Measurements from ENCODE around the gene PPM1N.

Gene PPM1N

DNA sequence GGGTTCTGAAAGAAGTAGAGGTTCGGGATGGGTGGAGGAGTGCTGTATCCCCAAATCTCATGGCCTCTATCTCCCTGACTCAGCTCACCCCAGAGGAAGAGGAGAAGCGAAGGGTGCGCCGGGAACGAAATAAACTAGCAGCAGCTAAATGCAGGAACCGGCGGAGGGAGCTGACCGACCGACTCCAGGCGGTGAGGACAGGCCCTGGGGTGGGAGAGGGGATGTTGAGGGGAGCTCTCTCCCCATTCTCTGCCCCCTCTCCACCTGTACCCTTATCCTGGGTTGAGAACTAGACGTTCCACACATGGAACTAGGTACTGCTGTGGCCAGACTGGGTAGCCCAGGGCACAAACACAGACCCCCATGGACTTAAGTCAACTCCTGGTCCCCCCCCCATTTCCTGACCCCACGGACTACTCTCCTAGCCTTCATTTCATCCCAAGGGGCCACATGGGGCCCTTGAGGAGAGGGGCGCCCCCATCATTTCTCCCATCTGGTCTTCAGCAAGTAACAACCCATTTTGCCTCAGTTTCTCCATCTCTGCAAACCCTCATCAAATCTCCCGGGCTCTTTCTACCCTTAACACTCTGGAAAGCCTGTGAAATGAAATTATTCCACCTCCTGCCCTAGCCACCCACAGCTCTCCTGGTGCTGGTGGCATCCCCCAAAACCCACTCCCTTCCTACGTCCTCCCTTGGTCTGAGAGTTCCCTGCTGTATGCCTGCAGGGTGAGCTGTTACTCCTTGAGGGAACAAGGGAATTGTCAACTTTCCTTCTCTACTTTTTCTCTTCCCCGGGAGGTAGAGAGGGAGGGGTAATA lies 26.9 kb upstream of the PPM1N start:
- no peak for DNase-seq

DNA sequence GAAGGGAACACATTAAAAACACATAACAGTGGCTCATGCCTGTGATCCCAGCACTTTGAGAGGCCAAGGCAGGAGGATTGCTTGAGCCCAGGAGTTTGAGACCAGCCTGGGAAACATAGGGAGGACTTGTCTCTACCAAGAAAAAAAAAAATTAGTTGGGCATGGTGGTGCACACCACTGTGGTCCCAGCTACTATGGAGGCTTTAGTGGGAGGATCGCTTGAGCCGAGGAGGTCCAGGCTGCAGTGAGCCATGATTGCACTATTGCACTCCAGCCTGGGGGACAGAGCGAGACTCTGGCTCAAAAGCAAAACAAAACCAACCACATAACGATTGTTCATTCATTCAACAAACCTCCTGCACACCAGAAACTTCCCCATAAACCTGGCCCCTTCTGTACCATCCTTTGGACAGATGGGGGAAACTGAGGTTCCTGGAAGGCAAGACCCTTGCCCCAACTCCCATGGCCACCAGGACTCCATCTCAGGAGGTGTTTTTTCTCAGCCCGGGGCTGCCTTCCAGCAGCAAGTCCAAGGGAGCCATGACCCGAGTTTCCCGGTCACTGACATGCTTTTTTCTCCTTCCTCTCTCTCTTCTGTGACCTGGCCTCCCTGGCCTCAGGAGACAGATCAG lies 26.2 kb upstream of the PPM1N start:
- no peak for DNase-seq

GRCh38 chr19:45472563-45473366 lies 25.5 kb upstream of the PPM1N start:
- DNase-seq: no peak

DNA sequence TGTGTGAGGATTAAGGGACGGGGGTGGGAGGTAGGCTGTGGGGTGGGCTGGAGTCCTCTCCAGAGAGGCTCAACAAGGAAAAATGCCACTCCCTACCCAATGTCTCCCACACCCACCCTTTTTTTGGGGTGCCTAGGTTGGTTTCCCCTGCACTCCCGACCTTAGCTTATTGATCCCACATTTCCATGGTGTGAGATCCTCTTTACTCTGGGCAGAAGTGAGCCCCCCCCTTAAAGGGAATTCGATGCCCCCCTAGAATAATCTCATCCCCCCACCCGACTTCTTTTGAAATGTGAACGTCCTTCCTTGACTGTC lies 24.9 kb upstream of the PPM1N start:
- no peak for DNase-seq

DNA sequence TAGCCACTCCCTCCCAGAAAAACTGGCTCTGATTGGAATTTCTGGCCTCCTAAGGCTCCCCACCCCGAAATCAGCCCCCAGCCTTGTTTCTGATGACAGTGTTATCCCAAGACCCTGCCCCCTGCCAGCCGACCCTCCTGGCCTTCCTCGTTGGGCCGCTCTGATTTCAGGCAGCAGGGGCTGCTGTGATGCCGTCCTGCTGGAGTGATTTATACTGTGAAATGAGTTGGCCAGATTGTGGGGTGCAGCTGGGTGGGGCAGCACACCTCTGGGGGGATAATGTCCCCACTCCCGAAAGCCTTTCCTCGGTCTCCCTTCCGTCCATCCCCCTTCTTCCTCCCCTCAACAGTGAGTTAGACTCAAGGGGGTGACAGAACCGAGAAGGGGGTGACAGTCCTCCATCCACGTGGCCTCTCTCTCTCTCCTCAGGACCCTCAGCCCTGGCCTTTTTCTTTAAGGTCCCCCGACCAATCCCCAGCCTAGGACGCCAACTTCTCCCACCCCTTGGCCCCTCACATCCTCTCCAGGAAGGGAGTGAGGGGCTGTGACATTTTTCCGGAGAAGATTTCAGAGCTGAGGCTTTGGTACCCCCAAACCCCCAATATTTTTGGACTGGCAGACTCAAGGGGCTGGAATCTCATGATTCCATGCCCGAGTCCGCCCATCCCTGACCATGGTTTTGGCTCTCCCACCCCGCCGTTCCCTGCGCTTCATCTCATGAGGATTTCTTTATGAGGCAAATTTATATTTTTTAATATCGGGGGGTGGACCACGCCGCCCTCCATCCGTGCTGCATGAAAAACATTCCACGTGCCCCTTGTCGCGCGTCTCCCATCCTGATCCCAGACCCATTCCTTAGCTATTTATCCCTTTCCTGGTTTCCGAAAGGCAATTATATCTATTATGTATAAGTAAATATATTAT lies 24.3 kb upstream of the PPM1N start:
- DNase-seq: no peak

- DNase-seq: no peak
Measured at GRCh38 chr19:45474606-45475521, 23.4 kb upstream of the PPM1N start.

DNA sequence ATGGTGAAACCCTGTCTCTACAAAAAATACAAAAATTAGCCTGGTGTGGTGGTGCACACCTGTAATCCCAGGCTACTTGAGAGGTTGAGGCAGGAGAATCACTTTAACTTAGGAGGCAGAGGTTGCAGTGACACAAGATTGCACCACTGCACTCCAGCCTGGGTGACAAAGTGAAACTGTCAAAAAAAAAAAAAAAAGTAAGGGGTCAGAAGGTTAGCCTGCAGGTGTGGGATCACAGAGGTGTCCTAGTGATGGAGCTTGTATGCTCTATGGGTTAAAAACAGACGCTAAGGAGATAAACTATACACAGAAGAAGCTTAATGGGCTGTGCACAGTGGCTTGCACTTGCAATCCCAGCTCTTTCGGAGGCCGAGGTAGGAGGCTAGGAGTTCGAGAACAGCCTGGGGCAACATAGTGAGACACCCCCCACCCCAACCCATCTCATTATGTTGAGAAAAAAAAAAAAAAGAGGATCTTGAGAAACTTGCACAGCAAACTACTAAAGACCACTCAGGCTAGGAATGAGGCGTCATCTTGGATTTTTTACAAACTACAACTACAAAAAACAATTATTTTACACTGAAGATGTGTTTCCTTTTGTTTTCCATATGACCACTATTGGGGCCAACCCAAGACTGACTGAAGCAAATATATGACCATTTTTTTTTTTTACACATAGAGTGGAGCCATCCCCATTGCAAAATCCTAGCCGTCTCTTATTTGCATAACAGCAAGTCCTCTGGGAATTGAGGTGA lies 22.5 kb upstream of the PPM1N start:
- DNase-seq: no peak

DNA sequence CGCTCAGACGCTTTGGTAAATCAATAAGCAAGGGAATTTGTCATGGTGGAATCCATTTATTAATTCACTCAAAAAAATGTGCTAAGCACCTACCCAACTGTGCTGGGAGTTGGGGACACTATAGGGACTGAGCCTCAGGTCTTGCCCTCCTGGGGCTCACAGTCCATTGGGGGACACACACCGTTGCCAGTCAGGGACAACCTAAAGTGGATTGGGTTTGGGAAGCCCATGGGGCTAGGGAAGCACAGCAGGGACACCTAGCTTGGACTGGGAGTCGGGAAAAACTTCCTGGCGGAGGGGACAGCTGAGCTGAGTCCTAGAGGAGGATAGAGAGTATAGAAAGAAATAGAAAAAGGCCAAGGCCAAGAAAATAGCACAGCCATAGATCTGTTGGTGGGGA lies 21.9 kb upstream of the PPM1N start:
- no peak for DNase-seq

DNA sequence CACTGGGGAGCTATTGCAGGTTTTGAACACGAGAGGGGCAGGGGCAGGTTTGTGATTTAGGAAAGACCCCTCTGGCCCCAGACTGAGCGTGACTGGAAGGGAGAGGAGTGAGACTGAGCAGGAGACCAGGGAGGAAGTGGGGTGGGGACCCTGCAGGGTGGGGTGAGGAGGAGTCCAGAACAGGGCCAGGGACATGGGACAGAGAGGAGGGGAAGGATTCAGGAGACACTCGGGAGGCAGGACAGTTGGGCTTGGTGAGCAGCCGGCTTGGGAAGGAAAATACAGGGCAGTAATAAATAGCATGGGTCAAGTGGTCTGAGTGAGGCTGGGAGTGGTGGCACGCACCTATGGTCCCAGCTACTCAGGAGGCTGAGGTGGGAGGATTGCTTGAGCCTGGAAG lies 21.1 kb upstream of the PPM1N start:
- DNase-seq: no peak

- no peak for DNase-seq
Measured at GRCh38 chr19:45477713-45478453, 20.4 kb upstream of the PPM1N start.

- peak; percentile 94 for DNase-seq
Measured at GRCh38 chr19:45478454-45479238, 19.6 kb upstream of the PPM1N start.

DNA sequence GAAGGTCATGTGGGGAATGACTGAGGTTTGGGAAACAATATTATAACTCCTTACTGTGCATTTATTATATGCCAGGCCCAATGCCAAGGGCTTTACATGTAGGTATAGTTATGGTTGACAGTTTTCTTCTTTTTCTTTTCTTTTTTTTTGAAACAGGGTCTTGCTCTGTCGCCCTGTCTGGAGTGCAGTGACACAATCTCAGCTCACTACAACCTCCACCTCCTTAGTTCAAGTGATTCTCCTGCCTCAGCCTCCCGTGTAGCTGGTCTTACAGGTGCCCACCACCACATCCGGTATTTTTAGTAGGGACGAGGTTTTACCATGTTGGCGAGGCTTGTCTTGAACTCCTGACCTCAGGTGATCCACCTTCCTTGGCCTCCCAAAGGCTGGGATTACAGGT lies 15.2 kb upstream of the PPM1N start:
- no peak for DNase-seq

GRCh38 chr19:45484273-45484945 lies 13.8 kb upstream of the PPM1N start:
- DNase-seq: no peak

GRCh38 chr19:45485305-45486077 lies 12.8 kb upstream of the PPM1N start:
- peak; percentile 86 for DNase-seq

- no peak for DNase-seq
Measured at GRCh38 chr19:45488708-45489107, 9.5 kb upstream of the PPM1N start.

DNA sequence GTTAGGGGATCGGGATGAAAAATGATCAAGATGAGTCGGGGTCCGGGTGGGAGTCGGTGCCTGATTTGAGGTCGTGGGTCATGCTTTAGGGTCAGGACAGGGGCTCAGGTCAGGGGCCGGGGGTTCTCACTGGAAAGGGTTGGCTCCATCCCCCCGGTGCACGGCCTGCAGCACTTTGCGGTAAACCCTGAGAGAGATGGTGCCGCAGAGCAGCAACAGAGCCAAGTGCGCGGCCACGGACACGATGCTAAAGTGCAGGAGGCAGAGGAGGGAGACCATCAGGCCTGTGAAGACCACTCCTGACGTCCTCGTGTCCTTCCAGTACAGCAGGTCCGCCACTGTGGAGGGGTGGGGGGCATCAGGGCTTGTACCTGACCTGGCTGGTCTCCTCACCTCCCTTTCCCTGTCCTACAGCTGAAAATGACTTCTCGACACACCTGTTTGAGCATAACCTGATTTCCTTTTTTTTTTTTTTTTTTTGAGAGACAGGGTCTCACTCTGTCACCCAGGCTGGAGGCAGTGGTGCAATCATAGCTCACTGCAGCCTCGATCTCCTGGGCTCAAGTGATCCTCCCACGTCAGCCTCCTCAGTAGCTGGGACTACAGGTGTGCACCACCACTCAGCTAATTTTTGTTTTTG lies 8.9 kb upstream of the PPM1N start:
- DNase-seq: no peak

DNA sequence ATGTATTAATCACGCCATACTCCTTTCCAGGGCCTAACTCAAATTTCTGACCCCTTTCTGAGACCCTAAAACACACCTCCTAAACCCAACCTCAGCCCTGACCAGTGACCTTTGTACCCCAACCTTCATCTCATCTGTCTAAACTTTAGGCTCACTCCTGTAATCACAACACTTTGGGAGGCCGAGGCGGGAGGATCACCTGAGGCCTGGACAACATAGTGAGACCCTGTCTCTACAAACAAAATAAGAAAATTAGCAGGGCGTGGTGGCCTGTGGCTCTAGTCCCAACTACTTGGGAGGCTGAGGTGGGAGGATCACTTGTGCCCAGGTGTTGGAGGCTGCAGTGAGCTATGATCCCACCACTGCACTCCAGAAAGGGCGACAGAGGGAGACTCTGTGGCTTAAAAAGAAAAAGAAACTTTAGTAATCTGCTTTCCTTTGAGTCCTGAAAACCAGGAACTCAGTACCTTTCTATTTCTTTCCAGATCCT lies 6.1 kb upstream of the PPM1N start:
- DNase-seq: no peak
